A673 (cell line): Measurements from ENCODE around the gene RPS6KA5.

Experiments used
- CTCF ChIP-seq: fragments of 300-800, 200-600 bp; sonication (generic); conservative IDR thresholded peaks from 2 replicates; pipeline ENCODE4 v1.5.1; 2017; ENCODE audit warnings: low read depth, mild to moderate bottlenecking, antibody characterized with exemption, low read length, moderate library complexity, mixed read lengths
- EZH2 ChIP-seq: fragments of 200-600 bp; sonication (generic); IDR thresholded peaks from 2 replicates; pipeline ENCODE4 v1.6.1; 2017; ENCODE audit warnings: borderline replicate concordance, low read depth, mild to moderate bottlenecking, mixed read lengths, antibody characterized with exemption, low read length; ENCODE audit not compliant: poor library complexity, severe bottlenecking

GRCh38 chr14:91058042-91058581 lies 2.3 kb downstream of the RPS6KA5 start:
- TF ChIP-seq CTCF = no peak
- TF ChIP-seq EZH2 = no peak
